Hepatocyte (in vitro differentiated cells): ENCODE measurements around the gene PTPRO.

ENCODE experiments used
- EZH2 ChIP-seq: fragments of 200-600 bp; sonication (generic); IDR thresholded peaks from 2 replicates; pipeline ENCODE4 v1.6.1; 2016; ENCODE audit warnings: antibody characterized with exemption, mild to moderate bottlenecking, borderline replicate concordance
- TF ChIP-seq, protein P1 (sequence below): fragments of 200-600 bp; sonication (generic); IDR thresholded peaks from 2 replicates; pipeline ENCODE4 v1.5.1; 2016; ENCODE audit warnings: antibody characterized with exemption, mild to moderate bottlenecking; ENCODE audit not compliant: poor library complexity

DNA sequence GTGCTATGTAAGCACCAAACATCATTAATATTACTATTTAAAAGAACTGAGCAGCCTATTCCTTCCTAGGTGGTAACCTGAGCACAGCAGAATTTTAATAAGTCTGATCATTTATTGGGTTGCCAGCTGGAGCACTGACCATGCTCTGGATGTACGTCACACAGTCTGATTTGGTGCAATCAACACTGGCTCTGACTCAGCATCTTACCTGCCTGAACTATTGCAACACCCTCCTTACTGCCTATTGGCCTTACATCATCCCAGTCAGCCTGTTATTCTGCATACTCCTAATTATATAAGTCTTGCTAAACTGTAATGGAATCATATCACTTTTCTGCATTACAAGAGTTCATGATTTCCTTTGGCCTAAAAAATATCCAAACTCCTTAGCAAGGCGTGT, 149.7 kb downstream of the PTPRO start:
- TF ChIP-seq EZH2, result no peak
- TF ChIP-seq, protein P1, sequence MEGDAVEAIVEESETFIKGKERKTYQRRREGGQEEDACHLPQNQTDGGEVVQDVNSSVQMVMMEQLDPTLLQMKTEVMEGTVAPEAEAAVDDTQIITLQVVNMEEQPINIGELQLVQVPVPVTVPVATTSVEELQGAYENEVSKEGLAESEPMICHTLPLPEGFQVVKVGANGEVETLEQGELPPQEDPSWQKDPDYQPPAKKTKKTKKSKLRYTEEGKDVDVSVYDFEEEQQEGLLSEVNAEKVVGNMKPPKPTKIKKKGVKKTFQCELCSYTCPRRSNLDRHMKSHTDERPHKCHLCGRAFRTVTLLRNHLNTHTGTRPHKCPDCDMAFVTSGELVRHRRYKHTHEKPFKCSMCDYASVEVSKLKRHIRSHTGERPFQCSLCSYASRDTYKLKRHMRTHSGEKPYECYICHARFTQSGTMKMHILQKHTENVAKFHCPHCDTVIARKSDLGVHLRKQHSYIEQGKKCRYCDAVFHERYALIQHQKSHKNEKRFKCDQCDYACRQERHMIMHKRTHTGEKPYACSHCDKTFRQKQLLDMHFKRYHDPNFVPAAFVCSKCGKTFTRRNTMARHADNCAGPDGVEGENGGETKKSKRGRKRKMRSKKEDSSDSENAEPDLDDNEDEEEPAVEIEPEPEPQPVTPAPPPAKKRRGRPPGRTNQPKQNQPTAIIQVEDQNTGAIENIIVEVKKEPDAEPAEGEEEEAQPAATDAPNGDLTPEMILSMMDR, result no peak
